Inflammatory macrophage treated with lipopolysaccharide for 1 hour (primary cell): ENCODE results near the gene SLC35G1.

Experiments used
- DNase-seq, 2 donors: peaks; one replicate each; pipeline ENCODE4 v3.0.0-alpha.2; 2020 to 2022

SLC35G1 gene

GRCh38 chr10:93879273-93879672, 14.5 kb upstream of the SLC35G1 start:
- DNase-seq = no peak

DNA sequence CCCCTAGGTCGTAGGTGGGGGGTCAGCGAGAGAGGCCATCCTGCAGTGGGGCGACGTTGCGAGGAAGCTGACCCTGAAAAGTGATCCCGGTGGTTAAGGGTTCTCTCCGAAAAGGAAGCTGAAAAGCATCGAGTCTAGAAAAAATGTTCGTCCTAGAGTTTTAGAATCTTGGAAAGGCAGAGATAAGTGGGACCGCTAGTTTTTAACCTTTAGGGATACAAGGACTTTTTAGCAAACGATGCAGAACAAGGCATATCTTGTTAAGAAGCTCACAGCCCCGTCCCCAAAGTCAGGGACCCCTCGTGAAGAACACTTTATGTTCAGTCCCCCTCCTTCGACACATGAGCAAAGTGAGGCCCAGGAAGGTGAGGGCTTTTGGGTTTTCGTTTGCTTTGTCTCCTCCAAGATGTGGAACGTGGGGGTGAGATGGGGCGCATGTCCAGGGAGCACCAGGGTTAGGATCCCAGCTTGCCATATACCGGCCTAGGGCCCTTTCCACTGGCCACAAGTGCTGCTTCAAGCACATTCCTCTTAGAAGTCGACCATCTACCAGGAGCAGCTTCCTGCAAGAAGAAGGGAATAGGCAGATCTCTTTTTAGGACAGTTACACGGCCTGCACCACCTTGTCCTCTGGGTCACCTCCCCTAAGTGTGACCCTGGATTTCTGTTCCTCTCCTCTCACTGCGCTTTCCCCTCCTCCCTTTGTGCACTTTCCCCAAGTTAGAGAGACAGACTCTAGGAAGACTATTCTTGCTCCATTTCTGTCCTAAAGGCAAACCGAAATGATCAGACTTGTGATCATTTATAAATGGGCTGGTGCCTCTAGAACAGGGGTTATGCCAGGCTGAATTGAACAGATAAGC, 969 bp downstream of the SLC35G1 start:
- DNase-seq = no peak

- no peak for DNase-seq
Observed at GRCh38 chr10:93897070-93897780, 3.4 kb downstream of the SLC35G1 start.

DNA sequence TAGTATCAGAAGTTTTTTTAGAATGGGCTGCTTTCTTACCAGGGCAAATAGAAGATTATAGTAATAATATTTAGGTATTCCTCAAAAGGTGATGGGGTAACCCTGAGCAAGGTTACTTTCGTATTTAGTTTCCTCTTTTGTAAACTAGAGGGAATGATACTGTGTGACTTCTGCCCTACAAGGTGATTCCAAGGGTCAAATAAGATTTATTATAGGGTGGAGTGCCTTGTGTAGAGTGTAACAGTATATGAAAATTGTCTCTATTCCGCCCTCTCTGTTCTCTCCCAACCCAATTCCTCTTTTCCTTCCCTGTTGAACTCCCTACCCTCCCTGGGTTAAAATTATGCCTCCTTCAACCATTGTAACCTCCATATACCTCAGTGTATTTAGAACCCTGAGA, 5.3 kb downstream of the SLC35G1 start:
- no peak for DNase-seq

GRCh38 chr10:93903051-93903450, 9.3 kb downstream of the SLC35G1 start:
- DNase-seq = no peak

DNA sequence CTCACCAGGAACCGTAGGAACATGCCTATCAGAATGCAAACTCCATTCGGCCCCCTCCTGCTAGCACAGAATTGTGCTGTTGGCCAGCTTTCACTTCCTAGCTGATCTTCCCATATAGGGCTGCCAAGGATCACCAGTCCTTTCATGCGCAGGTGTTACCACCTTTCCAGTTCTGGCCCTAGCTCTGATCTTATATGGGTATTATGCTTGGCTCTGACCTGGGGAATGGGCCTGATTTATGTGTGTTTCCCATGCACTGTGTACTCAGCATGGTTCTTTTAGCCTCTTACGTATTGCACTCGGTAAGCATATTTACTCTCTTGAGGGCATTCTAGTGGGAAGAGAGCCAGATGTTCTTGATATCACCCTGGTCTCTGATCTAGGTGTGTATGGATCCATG, 11.1 kb downstream of the SLC35G1 start:
- DNase-seq = no peak

- DNase-seq = no peak
Observed at GRCh38 chr10:93907059-93907458, 13.3 kb downstream of the SLC35G1 start.

DNA sequence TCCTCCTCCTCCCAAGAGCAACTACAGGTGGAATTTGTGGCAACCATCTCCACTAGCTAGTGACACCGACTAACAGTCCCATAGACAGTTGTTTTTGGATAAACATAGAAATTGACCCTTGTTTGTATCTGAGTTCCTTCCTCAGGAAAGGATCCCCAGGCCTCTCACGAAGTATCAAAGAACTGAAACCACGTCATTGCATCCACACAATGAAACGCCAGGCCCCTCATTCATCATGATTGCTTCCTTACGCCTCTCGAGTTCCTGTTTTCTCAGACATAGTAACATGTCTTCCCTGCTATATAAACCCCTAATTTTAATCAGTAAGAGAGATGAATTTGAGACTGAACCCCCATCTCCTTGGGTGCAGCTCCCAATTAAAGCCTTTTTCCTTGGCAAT, 18.1 kb downstream of the SLC35G1 start:
- no peak for DNase-seq

GRCh38 chr10:93912444-93912843, 18.7 kb downstream of the SLC35G1 start:
- DNase-seq = no peak

DNA sequence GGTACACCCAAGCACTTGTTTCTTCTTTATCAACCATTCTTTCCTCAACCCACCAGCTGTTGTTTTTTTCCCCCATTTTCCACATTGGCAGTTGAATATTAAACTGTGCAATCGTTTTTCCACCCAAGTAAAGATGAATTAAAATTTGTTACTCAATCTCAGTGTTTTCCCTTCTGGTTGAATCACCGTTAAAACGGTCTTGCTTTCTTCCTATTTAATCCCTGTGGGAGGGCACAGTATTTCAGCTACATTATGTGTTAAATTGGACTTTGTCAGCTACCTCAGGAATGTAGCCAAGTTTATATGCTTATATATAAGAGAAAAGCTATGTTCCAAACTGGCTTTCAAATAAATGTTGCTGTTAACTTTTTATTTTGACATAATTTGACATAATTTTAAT, 19.9 kb downstream of the SLC35G1 start:
- DNase-seq = no peak

- DNase-seq = no peak
Observed at GRCh38 chr10:93915598-93915997, 21.8 kb downstream of the SLC35G1 start.

GRCh38 chr10:93916257-93917063, 22.7 kb downstream of the SLC35G1 start:
- DNase-seq = no peak

DNA sequence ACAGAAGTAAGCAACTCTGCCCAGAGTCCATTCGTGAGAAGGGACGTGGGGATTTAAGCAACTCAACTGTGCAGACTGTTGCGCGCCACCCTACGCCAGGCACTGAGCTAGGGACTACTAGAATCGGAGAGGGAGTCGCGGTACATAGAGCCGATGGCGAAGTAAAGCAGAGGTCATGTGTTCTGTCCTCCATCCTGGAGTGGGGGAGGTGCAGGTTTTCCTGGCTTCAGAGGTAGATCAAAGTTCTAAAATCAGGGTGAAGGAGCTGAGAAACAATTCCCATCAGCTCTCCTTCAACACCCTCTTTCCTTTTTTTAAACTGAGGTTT, 23.2 kb downstream of the SLC35G1 start:
- no peak for DNase-seq

- DNase-seq = no peak
Observed at GRCh38 chr10:93917821-93918220, 24.0 kb downstream of the SLC35G1 start.

DNA sequence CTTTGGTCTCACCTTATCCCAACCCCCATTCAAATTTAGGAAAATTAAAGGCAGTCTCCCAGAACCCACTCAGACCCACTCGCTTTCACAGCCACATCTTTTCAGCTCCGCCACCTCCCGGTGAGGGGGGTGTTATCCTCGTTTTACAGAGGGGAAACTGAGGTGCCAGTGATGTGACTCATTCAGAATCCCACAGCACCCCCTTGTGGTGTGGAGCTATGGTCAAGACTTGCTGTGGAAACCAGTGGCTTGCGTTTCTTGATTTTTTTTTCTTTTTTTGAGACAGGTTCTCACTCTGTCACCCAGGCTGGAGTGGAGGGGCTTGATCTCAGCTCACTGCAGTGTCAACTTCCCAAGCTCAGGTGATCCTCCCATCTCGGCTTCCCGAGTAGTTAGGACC, 27.6 kb downstream of the SLC35G1 start:
- DNase-seq = peak in 1 of 2 donors; percentile 31

GRCh38 chr10:93926613-93927012, 32.8 kb downstream of the SLC35G1 start:
- DNase-seq = no peak

GRCh38 chr10:93938140-93938539, 44.4 kb downstream of the SLC35G1 start:
- DNase-seq = no peak

- no peak for DNase-seq
Observed at GRCh38 chr10:93940881-93941280, 47.1 kb downstream of the SLC35G1 start.

GRCh38 chr10:93941606-93942005, 47.8 kb downstream of the SLC35G1 start:
- no peak for DNase-seq

DNA sequence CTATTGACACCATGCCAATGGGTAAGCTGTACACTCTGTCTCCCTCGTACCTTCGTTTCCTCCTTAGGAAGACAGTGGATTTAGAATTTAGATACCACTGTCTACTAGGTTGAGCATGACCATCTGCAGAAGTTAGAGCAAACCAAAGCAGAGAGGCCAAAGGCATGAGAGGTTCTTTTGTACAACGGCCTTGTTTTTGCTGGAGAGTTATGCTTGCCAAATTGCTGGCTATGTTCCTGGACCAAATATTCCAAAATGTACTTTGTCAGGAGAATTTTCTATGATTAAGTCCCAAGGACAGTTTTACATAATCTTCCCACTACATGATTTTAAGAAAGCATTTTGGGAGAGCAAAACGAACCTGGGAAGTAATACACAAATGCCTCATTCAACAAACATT, 52.0 kb downstream of the SLC35G1 start:
- no peak for DNase-seq

GRCh38 chr10:93947055-93947454, 53.3 kb downstream of the SLC35G1 start:
- DNase-seq = no peak

- DNase-seq = no peak
Observed at GRCh38 chr10:93947524-93947923, 53.7 kb downstream of the SLC35G1 start.

DNA sequence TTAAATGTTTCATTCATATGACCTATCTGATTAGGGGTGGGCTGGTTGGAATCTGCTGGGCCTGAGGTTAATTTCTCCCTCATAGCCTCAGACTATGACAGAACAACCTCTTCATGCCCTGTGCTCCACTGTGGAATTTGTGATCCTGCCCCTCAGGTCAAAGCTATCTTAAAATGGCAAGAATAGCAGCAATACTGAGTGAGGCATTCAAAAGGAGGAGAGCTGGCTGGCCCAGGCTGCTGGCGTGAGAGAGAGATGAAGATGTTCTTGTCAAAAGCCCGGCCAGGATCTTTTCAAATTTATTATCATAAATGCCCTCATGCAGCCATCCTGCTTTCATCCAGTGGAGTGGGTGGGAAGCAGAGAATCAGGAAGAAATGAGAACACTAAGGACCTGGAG, 58.1 kb downstream of the SLC35G1 start:
- no peak for DNase-seq
